Psoas muscle (tissue), 8 donors: ENCODE data around the gene MPRIP. TPM values are rescaled to one million over a fixed set of nuclear protein-coding genes. Genes with fewer than 3 reads are reported as not detected.

Experiments used
- ATAC-seq, 4 donors: fragments of 200-7000 bp; cut with Tn5 transposase; one replicate each; pipeline ENCODE4 v1.9.1; 2020; ENCODE audit warnings: moderate library complexity in 3 of 4, mild to moderate bottlenecking in 2 of 4
- DNase-seq, 2 donors: peaks; one replicate each; pipeline ENCODE4 v3.0.0-alpha.2; 2020
- H3K27ac ChIP-seq: fragments of 200-600 bp; one replicate; pipeline ENCODE4 v1.8.0; 2022
- H3K27me3 ChIP-seq, 3 donors: fragments of 200-600 bp in 1 of 3; one replicate each; pipeline versions ENCODE4 v1.6.1 to v1.8.0; 2013 to 2022; ENCODE audit warnings: low read length in 2 of 3, mild to moderate bottlenecking in 2 of 3, moderate library complexity in 1 of 3; ENCODE audit not compliant: insufficient read depth in 3 of 3
- H3K36me3 ChIP-seq, 2 donors: fragments of 200-600 bp in 1 of 2; one replicate each; pipeline versions ENCODE4 v1.6.1 to v1.8.0; 2013 to 2022; ENCODE audit warnings: low read depth in 1 of 2, mild to moderate bottlenecking in 1 of 2, moderate library complexity in 1 of 2; ENCODE audit not compliant: insufficient read depth in 1 of 2
- H3K4me1 ChIP-seq: fragments of 200-600 bp; one replicate; pipeline ENCODE4 v1.8.0; 2022
- H3K4me3 ChIP-seq: fragments of 200-600 bp; one replicate; pipeline ENCODE4 v1.8.0; 2022; ENCODE audit warnings: mild to moderate bottlenecking
- H3K9me3 ChIP-seq: fragments of 200-600 bp; one replicate; pipeline ENCODE4 v1.8.0; 2022
- WGBS, 3 donors: extraction: QIAGEN DNeasy Blood & Tissue Kit; methylation state at CpG; one replicate each; pipeline versions ENCODE4 v1.1.6 to v1.1.7; 2013; 5-methylcytosine and 5-hydroxymethylcytosine counted together
- intact Hi-C, 2 donors: fragments of 100-400 bp; cut with DNase I; formaldehyde crosslinking; loops; one replicate each; pipeline versions ENCODE4 v1.11.0 to v1.14.2; 2022
- polyA plus RNA-seq, 3 donors: library from polyadenylated mRNA; stranded (reverse); fragments of 200-250 nt; gene quantifications; one replicate each; pipeline ENCODE4 v1.2.3, GENCODE V29; 2013
- total RNA-seq, 4 donors: library from RNA; stranded (reverse); fragmentation: NEBNext Ultra II Directional in 2 of 4; extraction: Animal tissue kit (Norgen Biotek cat#: 25700) in 2 of 4; gene quantifications; one replicate each; pipeline versions ENCODE4 v1.2.1 to v1.2.4, GENCODE V29; 2021 to 2023
- TF ChIP-seq, protein P1 (sequence below): fragments of 200-600 bp; IDR thresholded peaks from one replicate; pipeline ENCODE4 v1.8.0; 2022; ENCODE audit warnings: antibody characterized with exemption
- donor health status: healthy with polysubstance abuse.
- donor health status: DM: no; HTN: no; CAD: no; lungs with moderate emphysema.
- donor health status: Bipolar disorder and iron deficiency.
- donor health status: healthy.
- donor health status: DM: yes; HTN: yes; CAD: no.
- donor health status: DM: no; HTN: no; CAD: no.
- donor health status: DM: no; HTN: no; CAD: no.
- donor health status: DM: yes; HTN: yes; CAD: no.

The MPRIP gene
- total and polyA plus RNA-seq, 7 donors = 142 to 322 (median 244) TPM

DNA sequence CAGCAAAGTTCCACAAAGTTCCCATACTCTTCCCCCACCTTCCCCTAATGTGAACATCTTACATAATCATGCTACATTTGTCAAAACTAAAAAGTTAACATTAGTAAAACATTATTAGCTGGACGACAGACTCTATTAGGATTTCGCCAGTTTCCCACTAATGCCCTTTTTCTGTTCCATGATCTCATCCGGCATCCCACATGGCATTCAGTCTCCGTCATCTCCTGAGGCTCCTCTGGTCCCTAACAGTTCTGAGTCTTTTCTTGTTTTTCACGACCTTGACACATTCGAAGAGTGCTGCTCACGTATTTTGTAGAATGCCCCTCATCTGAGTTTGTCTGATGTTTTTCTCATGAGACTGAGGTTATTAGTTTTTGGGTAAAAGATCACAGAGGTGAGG, 8.8 kb upstream of the MPRIP start:
- Histone ChIP-seq H3K9me3 (no peaks in the 10 kb centered on the region), H3K27ac (peak overlapping the region; percentile 15), H3K27me3 (no peaks in the 10 kb centered on the region), H3K4me3 (no peak overlapping the region), H3K36me3 (no peaks in the 10 kb centered on the region), H3K4me1 (peaks cover 42% of the 10 kb centered on the region)
- ATAC-seq (no peak), DNase-seq (no peak)
- TF ChIP-seq, protein P1, sequence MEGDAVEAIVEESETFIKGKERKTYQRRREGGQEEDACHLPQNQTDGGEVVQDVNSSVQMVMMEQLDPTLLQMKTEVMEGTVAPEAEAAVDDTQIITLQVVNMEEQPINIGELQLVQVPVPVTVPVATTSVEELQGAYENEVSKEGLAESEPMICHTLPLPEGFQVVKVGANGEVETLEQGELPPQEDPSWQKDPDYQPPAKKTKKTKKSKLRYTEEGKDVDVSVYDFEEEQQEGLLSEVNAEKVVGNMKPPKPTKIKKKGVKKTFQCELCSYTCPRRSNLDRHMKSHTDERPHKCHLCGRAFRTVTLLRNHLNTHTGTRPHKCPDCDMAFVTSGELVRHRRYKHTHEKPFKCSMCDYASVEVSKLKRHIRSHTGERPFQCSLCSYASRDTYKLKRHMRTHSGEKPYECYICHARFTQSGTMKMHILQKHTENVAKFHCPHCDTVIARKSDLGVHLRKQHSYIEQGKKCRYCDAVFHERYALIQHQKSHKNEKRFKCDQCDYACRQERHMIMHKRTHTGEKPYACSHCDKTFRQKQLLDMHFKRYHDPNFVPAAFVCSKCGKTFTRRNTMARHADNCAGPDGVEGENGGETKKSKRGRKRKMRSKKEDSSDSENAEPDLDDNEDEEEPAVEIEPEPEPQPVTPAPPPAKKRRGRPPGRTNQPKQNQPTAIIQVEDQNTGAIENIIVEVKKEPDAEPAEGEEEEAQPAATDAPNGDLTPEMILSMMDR = no peak
- intact Hi-C loops = loop anchor here in 1 of 2 donors (10.0 kb wide), 1 partner anchor 181 kb away; no protein-coding TSS in a partner anchor
- WGBS, 3 donors = 82 to 89% (median 85%) methylated on average over 7 of the region's 7 CpGs

DNA sequence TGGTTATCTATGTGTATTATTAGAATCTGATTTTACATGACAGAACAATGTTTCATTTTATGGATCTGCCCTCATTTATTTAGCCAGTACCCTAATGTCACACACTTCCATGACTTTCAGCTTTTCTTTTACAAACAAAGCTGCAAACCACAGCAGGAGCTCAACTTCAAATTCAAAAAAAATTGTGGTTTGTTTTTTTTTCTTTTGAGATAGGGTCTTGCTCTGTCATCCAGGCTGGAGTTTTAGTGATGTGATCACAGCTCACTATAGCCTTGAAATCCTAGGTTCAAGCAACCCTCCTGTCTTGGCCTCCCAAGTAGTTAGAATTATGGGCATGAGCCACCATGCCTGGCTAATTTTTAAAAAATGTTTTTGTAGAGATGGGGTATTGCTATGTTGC, 8.2 kb upstream of the MPRIP start:
- Histone ChIP-seq H3K4me1 (peaks cover 40% of the 10 kb centered on the region), H3K27me3 (no peaks in the 10 kb centered on the region), H3K9me3 (no peaks in the 10 kb centered on the region), H3K36me3 (no peaks in the 10 kb centered on the region), H3K27ac (peak overlapping the region; percentile 15), H3K4me3 (no peak overlapping the region)
- ATAC-seq = no peak
- TF ChIP-seq, protein P1 = no peak
- no peak for DNase-seq
- intact Hi-C loops = loop anchor here in 1 of 2 donors (10.0 kb wide), 1 partner anchor 181 kb away; no protein-coding TSS in a partner anchor

DNA sequence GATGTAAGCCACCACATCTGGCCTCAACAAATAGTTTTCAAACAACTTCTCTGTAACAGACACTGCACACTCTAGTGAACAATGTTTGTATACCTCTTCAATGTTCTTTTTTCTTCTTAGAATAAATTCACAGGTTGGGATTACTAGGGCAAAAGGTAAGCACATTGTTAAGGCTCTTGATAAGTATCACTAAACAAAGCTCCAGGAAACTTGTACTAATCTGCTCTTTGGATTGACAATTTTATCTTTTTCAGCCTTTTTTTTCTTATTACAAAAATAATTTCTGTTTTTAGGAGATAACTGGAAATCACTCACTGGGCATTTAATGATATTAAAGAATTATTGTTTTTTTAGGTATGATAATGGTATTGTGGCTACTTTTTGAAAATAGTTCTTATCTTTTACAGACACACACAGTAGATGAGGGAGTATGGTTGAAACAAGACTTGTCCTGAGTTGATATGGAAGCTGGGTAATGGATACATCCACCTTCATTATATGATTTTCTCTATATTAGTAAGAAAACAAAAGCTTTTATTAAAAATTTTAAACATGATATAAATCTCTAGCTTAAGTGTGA, 7.7 kb upstream of the MPRIP start:
- no peak for DNase-seq
- intact Hi-C loops = loop anchor here in 1 of 2 donors (10.0 kb wide), 1 partner anchor 180 kb away; no protein-coding TSS in a partner anchor
- no peak for ATAC-seq
- Histone ChIP-seq H3K9me3 (no peaks in the 10 kb centered on the region), H3K36me3 (no peaks in the 10 kb centered on the region), H3K27ac (peak overlapping the region; percentile 92), H3K4me3 (no peak overlapping the region), H3K4me1 (peaks cover 39% of the 10 kb centered on the region), H3K27me3 (no peaks in the 10 kb centered on the region)
- TF ChIP-seq, protein P1 = no peak

DNA sequence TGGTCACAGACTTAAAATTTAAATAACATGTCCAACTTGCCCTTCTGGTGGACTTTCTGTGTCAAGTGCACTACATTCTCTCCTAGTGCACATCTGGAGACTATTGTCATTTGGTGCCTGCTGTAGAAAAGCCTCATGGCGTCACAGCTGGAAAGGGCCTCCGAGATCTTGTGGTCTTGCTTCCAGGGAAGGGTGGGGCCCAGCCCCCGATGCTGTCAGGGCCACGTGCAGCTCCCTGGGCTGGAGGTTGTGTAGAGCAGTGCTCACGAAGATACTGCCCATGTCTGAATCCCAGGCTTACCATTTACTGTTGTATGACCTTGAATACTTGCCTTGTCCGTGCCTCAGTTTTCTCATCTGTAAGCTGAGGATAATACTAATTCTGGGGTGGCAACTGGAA, 6.8 kb upstream of the MPRIP start:
- no peaks in the 10 kb centered on the region for H3K9me3 ChIP-seq
- intact Hi-C loops = loop anchor here in 1 of 2 donors (10.0 kb wide), 1 partner anchor 179 kb away; no protein-coding TSS in a partner anchor
- H3K27ac ChIP-seq = peak overlapping the region; percentile 92
- ATAC-seq = no peak
- no peaks in the 10 kb centered on the region for H3K27me3 ChIP-seq
- WGBS, 3 donors = 48 to 58% (median 48%) methylated on average over 6 of the region's 6 CpGs
- no peak for DNase-seq
- TF ChIP-seq, protein P1 = no peak
- H3K36me3 ChIP-seq = no peaks in the 10 kb centered on the region
- H3K4me1 ChIP-seq = peaks cover 39% of the 10 kb centered on the region
- H3K4me3 ChIP-seq = no peak overlapping the region
